Testis (tissue), 2 donors: ENCODE measurements around the gene GPD1L.

Experiments used
- CTCF ChIP-seq, 3 experiments: fragments of 450-650 bp in 2 of 3; fragments of 200-600 bp in 1 of 3; sonication (generic) in 1 of 3; IDR thresholded peaks; one replicate each; pipeline ENCODE4 v1.5.1; 2016 to 2019; ENCODE audit warnings: antibody characterized with exemption in 3 of 3, mild to moderate bottlenecking in 2 of 3, moderate library complexity in 1 of 3
- POLR2A ChIP-seq: fragments of 450-650 bp; IDR thresholded peaks from one replicate; pipeline ENCODE4 v1.6.1; 2017; ENCODE audit warnings: antibody characterized with exemption, mild to moderate bottlenecking, moderate library complexity

- no peak for TF ChIP-seq CTCF (IDR thresholded peaks at IDR 0.05)
- TF ChIP-seq POLR2A = no peak
Measured at GRCh38 chr3:32118215-32118614, 11.8 kb downstream of the GPD1L start.
